K562 (cell line): ENCODE measurements around the gene UBR3. TPM values are rescaled to one million over a fixed set of nuclear protein-coding genes. Genes with fewer than 3 reads are reported as not detected.

Experiments used
- BRD9 ChIP-seq: fragments of 450-650 bp; IDR thresholded peaks from 2 replicates; pipeline ENCODE4 v1.6.1; 2018; ENCODE audit warnings: low read depth; ENCODE audit not compliant: partially characterized antibody
- DIDO1 ChIP-seq: fragments of 450-650 bp; IDR thresholded peaks from 2 replicates; pipeline ENCODE4 v1.6.1; 2016; ENCODE audit warnings: low read depth, missing biosample characterization, missing genetic modification characterization
- ETV6 ChIP-seq, 3 experiments: fragments of 150-350 bp in 1 of 3; sonication (generic) in 1 of 3; formaldehyde crosslinking in 1 of 3; IDR thresholded peaks; 2 replicates each; pipeline versions ENCODE4 v1.6.1 to v1.8.0; 2014 to 2022; ENCODE audit warnings: borderline replicate concordance in 2 of 3, low read depth in 2 of 3, antibody characterized with exemption in 1 of 3, low read length in 1 of 3, mild to moderate bottlenecking in 1 of 3, missing genetic modification reagents in 1 of 3
- MCM2 ChIP-seq: fragments of 450-650 bp; IDR thresholded peaks from 2 replicates; pipeline ENCODE4 v1.6.1; 2017; ENCODE audit warnings: low read depth, mild to moderate bottlenecking
- MTA1 ChIP-seq: fragments of 450-650 bp; IDR thresholded peaks from 2 replicates; pipeline ENCODE4 v1.6.1; 2017; ENCODE audit warnings: borderline replicate concordance
- NELFE ChIP-seq: IDR thresholded peaks from 2 replicates; pipeline ENCODE4 v1.6.1; 2011; ENCODE audit warnings: mild to moderate bottlenecking; ENCODE audit not compliant: insufficient read depth, insufficient read length
- PCBP2 ChIP-seq: fragments of 200-400 bp; formaldehyde crosslinking; IDR thresholded peaks from 2 replicates; pipeline ENCODE4 v1.6.1; 2018; ENCODE audit warnings: low read length, low read depth, mild to moderate bottlenecking, moderate library complexity; ENCODE audit not compliant: poor library complexity, severe bottlenecking
- POLR2B ChIP-seq: fragments of 450-650 bp; IDR thresholded peaks from 2 replicates; pipeline ENCODE4 v1.6.1; 2018; ENCODE audit warnings: low read depth; ENCODE audit not compliant: partially characterized antibody
- POLR3A ChIP-seq: IDR thresholded peaks from 2 replicates; pipeline ENCODE4 v1.6.1; 2011; ENCODE audit warnings: borderline replicate concordance, mild to moderate bottlenecking, moderate library complexity; ENCODE audit not compliant: insufficient read length, insufficient read depth; ENCODE audit errors: extremely low read depth
- PRPF4 ChIP-seq: fragments of 200-400 bp; formaldehyde crosslinking; IDR thresholded peaks from one replicate; pipeline ENCODE4 v1.6.1; 2017; ENCODE audit warnings: low read length, low read depth, mild to moderate bottlenecking; ENCODE audit not compliant: insufficient read depth, poor library complexity, severe bottlenecking
- RAD21 ChIP-seq, 2 experiments: fragments of 250-450 bp in 1 of 2; fragments of 450-650 bp in 1 of 2; sonication (Bioruptor Pico) in 1 of 2; formaldehyde crosslinking in 1 of 2; IDR thresholded peaks in 1 of 2; conservative IDR thresholded peaks in 1 of 2; 2 replicates each; pipeline versions ENCODE4 v1.4.0 to v1.8.0; 2020 to 2022; ENCODE audit warnings: mild to moderate bottlenecking in 2 of 2, moderate library complexity in 1 of 2
- RBM34 ChIP-seq: fragments of 200-400 bp; formaldehyde crosslinking; IDR thresholded peaks from 2 replicates; pipeline ENCODE4 v1.6.1; 2018; ENCODE audit warnings: low read length, borderline replicate concordance; ENCODE audit not compliant: insufficient read depth
- SIRT6 ChIP-seq: IDR thresholded peaks from one replicate; pipeline ENCODE4 v1.6.1; 2012; ENCODE audit warnings: low read depth, mild to moderate bottlenecking, control low read depth, inconsistent platforms, low read length, moderate library complexity
- SMAD4 ChIP-seq: fragments of 250-450 bp; sonication (Bioruptor Pico); conservative IDR thresholded peaks from 2 replicates; pipeline ENCODE4 v1.8.0; 2021; ENCODE audit warnings: inconsistent platforms, mild to moderate bottlenecking, moderate library complexity
- SREBF1 ChIP-seq: fragments of 150-350 bp; IDR thresholded peaks from 2 replicates; pipeline ENCODE4 v1.6.1; 2014; ENCODE audit warnings: antibody characterized with exemption, low read depth, low read length, borderline replicate concordance
- TBP ChIP-seq: optimal IDR thresholded peaks from 2 replicates; pipeline ENCODE3; 2011; ENCODE audit warnings: low read depth, low read length, improper control_type of control experiment
- ZNF507 ChIP-seq: conservative IDR thresholded peaks from 2 replicates; pipeline ENCODE4 v1.6.1; 2017; ENCODE audit warnings: missing genetic modification characterization, missing compliant biosample characterization
- polyA plus RNA-seq, 8 experiments: library from polyadenylated mRNA; depleted of rRNA in 4 of 8; stranded (reverse) in 5 of 8; unstranded in 3 of 8; fragments of >200 nt; fragmentation: Nextera tagmentation in 2 of 8; fragmentation: Illumina TruSeq in 1 of 8; extraction: Ambion mirVana in 2 of 8; extraction: Trizol in 1 of 8; gene quantifications; 2 replicates each; pipeline versions ENCODE4 v1.2.1 to v1.2.3, GENCODE V29; 2011 to 2014; ENCODE audit warnings: inconsistent platforms in 1 of 8, missing spikeins in 1 of 8
- total RNA-seq, 7 experiments: library from RNA; depleted of rRNA in 6 of 7; stranded (reverse); fragments of >200 nt in 6 of 7; fragmentation: Illumina TruSeq in 2 of 7; extraction: Trizol in 2 of 7; gene quantifications; 2 replicates each; pipeline versions ENCODE4 v1.2.1 to v1.2.3, GENCODE V29; 2011 to 2021; ENCODE audit warnings: low replicate concordance in 1 of 7
- TF ChIP-seq, protein P1 (sequence below): fragments of 450-650 bp; formaldehyde crosslinking; IDR thresholded peaks from 2 replicates; pipeline ENCODE4 v1.4.0; 2020; ENCODE audit warnings: mild to moderate bottlenecking, mixed read lengths
- TF ChIP-seq, protein P2 (sequence below): fragments of 450-650 bp; IDR thresholded peaks from 2 replicates; pipeline ENCODE4 v1.6.1; 2016; ENCODE audit warnings: mild to moderate bottlenecking
- TF ChIP-seq, protein P3 (sequence below): sonication (generic); formaldehyde crosslinking; IDR thresholded peaks from 2 replicates; pipeline ENCODE4 v1.8.0; 2022; ENCODE audit warnings: mild to moderate bottlenecking, missing genetic modification reagents
- TF ChIP-seq, protein P4 (sequence below): fragments of 250-450 bp; sonication (Bioruptor Pico); IDR thresholded peaks from 2 replicates; pipeline ENCODE4 v1.8.0; 2021; ENCODE audit warnings: borderline replicate concordance, mild to moderate bottlenecking, moderate library complexity; ENCODE audit not compliant: poor library complexity, severe bottlenecking
- TF ChIP-seq, protein P5 (sequence below): sonication (generic); formaldehyde crosslinking; IDR thresholded peaks from 2 replicates; pipeline ENCODE4 v1.9.0; 2022; ENCODE audit warnings: mild to moderate bottlenecking, missing genetic modification reagents

The UBR3 gene
- total and polyA plus RNA-seq, 9 of the 15 experiments (the other 6 are each of a cell fraction or from before 2014, with no cell fraction given): 14.4 to 63.5 (median 40.4) TPM

DNA sequence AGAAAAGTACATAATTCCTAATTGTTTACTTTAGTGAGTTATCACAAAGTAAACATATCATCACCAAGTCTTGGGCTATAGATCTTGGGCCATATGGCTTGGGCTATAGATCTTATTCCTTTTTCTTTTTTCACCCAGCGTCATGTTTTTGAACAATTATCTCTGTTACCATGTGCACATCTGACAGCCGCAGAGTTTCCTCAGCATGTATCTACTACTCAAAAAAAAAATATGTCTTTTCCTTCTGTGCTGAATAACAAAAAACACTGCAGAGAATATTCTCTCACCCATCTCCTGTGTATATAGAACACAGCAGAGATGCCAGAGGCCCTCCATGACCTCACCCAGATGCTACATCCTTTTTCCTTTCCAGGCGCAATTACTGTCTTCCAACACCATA, 274.5 kb downstream of the UBR3 start (continued):
- TF ChIP-seq ETV6 (IDR thresholded peaks at IDR 0.05; ENCODE audit: borderline replicate concordance in 1 of 2, low read depth in 2 of 2, low read length in 1 of 2): no peak
- no peak for TF ChIP-seq ETV6 (CRISPR knock-in tag; IDR thresholded peaks at IDR 0.05; ENCODE audit: borderline replicate concordance)
- no peak for TF ChIP-seq PCBP2
- no peak for TF ChIP-seq MTA1
- TF ChIP-seq, protein P1, sequence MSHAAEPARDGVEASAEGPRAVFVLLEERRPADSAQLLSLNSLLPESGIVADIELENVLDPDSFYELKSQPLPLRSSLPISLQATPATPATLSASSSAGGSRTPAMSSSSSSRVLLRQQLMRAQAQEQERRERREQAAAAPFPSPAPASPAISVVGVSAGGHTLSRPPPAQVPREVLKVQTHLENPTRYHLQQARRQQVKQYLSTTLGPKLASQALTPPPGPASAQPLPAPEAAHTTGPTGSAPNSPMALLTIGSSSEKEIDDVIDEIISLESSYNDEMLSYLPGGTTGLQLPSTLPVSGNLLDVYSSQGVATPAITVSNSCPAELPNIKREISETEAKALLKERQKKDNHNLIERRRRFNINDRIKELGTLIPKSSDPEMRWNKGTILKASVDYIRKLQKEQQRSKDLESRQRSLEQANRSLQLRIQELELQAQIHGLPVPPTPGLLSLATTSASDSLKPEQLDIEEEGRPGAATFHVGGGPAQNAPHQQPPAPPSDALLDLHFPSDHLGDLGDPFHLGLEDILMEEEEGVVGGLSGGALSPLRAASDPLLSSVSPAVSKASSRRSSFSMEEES (CRISPR knock-in tag): no peak
- 0 out of 2 replicates have a peak, but pooled peaks have one; percentile 16 for TF ChIP-seq ZNF507 (tag)
- TF ChIP-seq RAD21 (CRISPR knock-in tag; conservative IDR thresholded peaks at IDR 0.05 in 1 of 2, IDR thresholded peaks at IDR 0.05 in 1 of 2): peak in 1 of 2 experiments; percentile 6; a peak in 2 of 4 replicates
- no peak for TF ChIP-seq SREBF1
- TF ChIP-seq BRD9: no peak
- no peak for TF ChIP-seq NELFE
- TF ChIP-seq, protein P2, sequence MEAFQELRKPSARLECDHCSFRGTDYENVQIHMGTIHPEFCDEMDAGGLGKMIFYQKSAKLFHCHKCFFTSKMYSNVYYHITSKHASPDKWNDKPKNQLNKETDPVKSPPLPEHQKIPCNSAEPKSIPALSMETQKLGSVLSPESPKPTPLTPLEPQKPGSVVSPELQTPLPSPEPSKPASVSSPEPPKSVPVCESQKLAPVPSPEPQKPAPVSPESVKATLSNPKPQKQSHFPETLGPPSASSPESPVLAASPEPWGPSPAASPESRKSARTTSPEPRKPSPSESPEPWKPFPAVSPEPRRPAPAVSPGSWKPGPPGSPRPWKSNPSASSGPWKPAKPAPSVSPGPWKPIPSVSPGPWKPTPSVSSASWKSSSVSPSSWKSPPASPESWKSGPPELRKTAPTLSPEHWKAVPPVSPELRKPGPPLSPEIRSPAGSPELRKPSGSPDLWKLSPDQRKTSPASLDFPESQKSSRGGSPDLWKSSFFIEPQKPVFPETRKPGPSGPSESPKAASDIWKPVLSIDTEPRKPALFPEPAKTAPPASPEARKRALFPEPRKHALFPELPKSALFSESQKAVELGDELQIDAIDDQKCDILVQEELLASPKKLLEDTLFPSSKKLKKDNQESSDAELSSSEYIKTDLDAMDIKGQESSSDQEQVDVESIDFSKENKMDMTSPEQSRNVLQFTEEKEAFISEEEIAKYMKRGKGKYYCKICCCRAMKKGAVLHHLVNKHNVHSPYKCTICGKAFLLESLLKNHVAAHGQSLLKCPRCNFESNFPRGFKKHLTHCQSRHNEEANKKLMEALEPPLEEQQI: no peak
- no peak for TF ChIP-seq DIDO1 (tag)
- no peak for TF ChIP-seq SIRT6
- TF ChIP-seq, protein P3, sequence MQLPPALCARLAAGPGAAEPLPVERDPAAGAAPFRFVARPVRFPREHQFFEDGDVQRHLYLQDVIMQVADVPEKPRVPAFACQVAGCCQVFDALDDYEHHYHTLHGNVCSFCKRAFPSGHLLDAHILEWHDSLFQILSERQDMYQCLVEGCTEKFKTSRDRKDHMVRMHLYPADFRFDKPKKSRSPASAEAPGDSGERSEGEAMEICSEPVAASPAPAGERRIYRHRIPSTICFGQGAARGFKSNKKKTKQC (CRISPR knock-in tag): no peak
- TF ChIP-seq POLR3A: no peak
- no peak for TF ChIP-seq TBP
- TF ChIP-seq RBM34: no peak
- no peak for TF ChIP-seq POLR2B
- TF ChIP-seq MCM2: no peak
- no peak for TF ChIP-seq SMAD4 (CRISPR knock-in tag)
- TF ChIP-seq, protein P4, sequence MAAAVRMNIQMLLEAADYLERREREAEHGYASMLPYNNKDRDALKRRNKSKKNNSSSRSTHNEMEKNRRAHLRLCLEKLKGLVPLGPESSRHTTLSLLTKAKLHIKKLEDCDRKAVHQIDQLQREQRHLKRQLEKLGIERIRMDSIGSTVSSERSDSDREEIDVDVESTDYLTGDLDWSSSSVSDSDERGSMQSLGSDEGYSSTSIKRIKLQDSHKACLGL (CRISPR knock-in tag): no peak
- TF ChIP-seq PRPF4: no peak
- TF ChIP-seq, protein P5, sequence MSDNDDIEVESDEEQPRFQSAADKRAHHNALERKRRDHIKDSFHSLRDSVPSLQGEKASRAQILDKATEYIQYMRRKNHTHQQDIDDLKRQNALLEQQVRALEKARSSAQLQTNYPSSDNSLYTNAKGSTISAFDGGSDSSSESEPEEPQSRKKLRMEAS (CRISPR knock-in tag): no peak
